ENCODE results near the gene MAP3K21.

DNA sequence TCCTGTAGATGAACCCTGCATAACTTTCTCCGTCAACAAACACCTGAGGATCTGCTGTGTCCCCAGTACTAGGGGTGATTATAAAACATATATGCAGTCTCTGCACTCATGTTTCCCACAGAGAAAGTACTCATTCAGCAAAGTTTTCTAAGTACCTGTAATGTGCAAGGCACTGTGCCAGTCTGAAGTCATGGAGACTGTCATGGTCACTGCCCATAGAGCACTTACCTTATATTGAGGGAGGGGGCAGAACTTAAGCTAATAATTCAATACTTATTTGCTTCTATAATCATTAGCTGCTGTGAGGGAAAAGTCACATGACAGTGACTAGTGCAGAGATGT, 41.2 kb downstream of the MAP3K21 start:
- TF ChIP-seq, protein P1, sequence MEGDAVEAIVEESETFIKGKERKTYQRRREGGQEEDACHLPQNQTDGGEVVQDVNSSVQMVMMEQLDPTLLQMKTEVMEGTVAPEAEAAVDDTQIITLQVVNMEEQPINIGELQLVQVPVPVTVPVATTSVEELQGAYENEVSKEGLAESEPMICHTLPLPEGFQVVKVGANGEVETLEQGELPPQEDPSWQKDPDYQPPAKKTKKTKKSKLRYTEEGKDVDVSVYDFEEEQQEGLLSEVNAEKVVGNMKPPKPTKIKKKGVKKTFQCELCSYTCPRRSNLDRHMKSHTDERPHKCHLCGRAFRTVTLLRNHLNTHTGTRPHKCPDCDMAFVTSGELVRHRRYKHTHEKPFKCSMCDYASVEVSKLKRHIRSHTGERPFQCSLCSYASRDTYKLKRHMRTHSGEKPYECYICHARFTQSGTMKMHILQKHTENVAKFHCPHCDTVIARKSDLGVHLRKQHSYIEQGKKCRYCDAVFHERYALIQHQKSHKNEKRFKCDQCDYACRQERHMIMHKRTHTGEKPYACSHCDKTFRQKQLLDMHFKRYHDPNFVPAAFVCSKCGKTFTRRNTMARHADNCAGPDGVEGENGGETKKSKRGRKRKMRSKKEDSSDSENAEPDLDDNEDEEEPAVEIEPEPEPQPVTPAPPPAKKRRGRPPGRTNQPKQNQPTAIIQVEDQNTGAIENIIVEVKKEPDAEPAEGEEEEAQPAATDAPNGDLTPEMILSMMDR (IDR thresholded peaks at IDR 0.05; ENCODE audit: borderline replicate concordance, extremely low read depth, low read length, poor library complexity, severe bottlenecking): no peak
- no peak for TF ChIP-seq EZH2 (IDR thresholded peaks at IDR 0.05; ENCODE audit: borderline replicate concordance, low read depth, low read length, severe bottlenecking)
